ENCODE measurements around the gene TMEM31.

DNA sequence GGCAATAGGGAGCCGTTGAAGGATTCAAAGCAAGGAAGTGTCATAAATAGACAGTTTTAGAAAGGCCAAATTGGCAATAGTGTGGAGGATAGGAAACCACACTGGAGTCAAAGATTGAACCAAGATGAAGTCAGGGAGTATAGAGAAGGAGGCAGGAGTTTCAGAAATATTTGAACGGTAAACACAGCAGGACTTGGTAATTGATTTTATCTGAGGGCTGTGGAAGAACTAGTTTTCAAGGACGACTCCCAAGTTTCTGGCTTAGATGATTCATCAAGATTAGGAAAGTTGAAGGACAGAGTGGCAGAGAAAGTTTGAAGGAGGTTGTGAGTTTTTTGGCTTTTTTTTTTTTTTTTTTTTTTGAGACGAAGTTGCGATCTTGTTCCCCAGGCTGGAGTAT lies 11.5 kb upstream of the TMEM31 start:
- TF ChIP-seq, protein P1, sequence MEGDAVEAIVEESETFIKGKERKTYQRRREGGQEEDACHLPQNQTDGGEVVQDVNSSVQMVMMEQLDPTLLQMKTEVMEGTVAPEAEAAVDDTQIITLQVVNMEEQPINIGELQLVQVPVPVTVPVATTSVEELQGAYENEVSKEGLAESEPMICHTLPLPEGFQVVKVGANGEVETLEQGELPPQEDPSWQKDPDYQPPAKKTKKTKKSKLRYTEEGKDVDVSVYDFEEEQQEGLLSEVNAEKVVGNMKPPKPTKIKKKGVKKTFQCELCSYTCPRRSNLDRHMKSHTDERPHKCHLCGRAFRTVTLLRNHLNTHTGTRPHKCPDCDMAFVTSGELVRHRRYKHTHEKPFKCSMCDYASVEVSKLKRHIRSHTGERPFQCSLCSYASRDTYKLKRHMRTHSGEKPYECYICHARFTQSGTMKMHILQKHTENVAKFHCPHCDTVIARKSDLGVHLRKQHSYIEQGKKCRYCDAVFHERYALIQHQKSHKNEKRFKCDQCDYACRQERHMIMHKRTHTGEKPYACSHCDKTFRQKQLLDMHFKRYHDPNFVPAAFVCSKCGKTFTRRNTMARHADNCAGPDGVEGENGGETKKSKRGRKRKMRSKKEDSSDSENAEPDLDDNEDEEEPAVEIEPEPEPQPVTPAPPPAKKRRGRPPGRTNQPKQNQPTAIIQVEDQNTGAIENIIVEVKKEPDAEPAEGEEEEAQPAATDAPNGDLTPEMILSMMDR (IDR thresholded peaks at IDR 0.05; ENCODE audit: insufficient read depth, low read length, poor library complexity, severe bottlenecking): no peak
- TF ChIP-seq EZH2phosphoT487 (conservative IDR thresholded peaks at IDR 0.05; ENCODE audit: low read length): no peak
